GM12875 (cell line): ENCODE results near the gene TMPRSS4.

Source experiments
- H3K4me3 ChIP-seq: one replicate; pipeline ENCODE4 v1.5.1; 2011; ENCODE audit warnings: low read depth, low read length, control low read depth
- TF ChIP-seq, protein P1 (sequence below): IDR thresholded peaks from 2 replicates; pipeline ENCODE4 v1.5.1; 2011; ENCODE audit warnings: low read depth, mild to moderate bottlenecking, control low read depth, inconsistent platforms, low read length, moderate library complexity, borderline replicate concordance; ENCODE audit not compliant: insufficient read depth

TMPRSS4 gene

GRCh38 chr11:118129471-118130172 lies 52.7 kb downstream of the TMPRSS4 start:
- no peak overlapping the region for H3K4me3 ChIP-seq
- TF ChIP-seq, protein P1, sequence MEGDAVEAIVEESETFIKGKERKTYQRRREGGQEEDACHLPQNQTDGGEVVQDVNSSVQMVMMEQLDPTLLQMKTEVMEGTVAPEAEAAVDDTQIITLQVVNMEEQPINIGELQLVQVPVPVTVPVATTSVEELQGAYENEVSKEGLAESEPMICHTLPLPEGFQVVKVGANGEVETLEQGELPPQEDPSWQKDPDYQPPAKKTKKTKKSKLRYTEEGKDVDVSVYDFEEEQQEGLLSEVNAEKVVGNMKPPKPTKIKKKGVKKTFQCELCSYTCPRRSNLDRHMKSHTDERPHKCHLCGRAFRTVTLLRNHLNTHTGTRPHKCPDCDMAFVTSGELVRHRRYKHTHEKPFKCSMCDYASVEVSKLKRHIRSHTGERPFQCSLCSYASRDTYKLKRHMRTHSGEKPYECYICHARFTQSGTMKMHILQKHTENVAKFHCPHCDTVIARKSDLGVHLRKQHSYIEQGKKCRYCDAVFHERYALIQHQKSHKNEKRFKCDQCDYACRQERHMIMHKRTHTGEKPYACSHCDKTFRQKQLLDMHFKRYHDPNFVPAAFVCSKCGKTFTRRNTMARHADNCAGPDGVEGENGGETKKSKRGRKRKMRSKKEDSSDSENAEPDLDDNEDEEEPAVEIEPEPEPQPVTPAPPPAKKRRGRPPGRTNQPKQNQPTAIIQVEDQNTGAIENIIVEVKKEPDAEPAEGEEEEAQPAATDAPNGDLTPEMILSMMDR: no peak

DNA sequence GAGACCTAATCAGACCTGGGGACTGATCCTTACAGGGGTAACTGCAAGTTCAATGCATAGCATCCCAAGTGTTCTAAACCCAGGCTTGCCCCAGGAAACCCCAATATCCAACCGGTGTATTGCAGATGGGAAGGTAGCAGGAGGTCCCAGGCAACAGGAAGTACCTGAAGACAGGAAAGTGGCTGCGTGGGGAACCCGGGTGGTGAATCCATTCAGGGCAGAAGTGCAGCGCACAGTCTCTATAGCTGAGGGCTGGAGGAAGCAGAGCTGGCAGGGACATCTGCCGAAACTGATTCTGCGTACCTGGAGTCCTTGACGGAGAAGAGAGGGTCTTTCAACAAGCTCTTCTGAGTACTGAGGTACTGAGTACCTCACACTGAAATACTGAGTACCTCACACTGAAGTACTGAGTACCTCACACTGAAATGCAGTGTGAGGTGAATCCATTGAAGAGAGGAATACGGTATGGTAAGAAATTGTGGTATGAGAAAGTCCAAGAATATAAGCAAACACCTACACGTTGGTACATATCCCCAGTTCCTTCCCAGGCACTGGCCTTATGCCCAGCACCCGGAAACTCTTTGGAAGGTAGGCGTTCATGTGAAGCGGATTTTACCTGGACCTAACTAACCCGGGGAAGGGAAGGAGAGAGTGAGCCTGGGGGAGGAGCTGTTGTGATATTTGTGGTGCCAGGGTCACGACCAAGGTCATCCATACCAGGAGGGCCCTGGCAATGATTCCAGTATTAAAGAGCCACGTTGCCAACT lies 55.7 kb downstream of the TMPRSS4 start:
- TF ChIP-seq, protein P1: no peak

GRCh38 chr11:118133816-118134215 lies 56.9 kb downstream of the TMPRSS4 start:
- TF ChIP-seq, protein P1: no peak
- H3K4me3 ChIP-seq: no peak overlapping the region

More for the DNA sequence above, 55.7 kb downstream of the TMPRSS4 start:
- no peak overlapping the region for H3K4me3 ChIP-seq

DNA sequence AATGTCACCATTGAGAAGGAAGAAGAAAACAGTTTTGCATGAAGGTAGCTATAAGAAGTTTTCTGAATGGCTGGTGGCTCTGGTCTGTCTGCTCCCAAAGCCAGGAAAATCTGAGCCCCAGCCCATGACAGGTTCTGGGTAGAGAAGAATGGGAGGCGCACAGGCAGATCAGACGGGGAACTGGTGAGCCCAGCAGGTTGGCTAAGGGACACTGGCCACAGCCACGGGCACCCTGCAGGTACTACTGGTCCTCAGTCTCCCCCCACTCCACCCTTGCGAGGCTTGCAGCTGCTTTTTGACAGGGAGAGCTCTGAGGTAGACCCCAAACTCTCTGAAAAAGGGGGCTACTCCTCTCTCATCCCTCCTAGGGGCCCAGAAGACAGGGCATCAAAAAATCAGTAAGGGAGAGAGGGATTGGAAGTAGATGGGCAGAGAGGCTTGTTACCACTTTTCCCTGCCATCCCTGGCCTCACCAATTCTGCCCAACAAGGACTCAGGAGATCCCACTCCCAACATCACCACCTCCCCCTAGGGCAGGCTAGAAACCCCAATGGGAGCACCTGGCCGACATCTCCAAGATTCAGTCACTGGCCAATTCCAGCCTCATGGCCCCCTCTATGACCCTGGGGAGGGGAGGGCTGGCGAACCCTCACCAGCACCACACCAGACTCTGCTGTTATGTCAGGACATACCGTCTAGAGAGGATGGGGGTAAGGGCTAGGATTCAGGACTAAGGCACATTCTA lies 58.3 kb downstream of the TMPRSS4 start:
- TF ChIP-seq, protein P1: no peak
- H3K4me3 ChIP-seq: no peak overlapping the region

GRCh38 chr11:118135796-118136165 lies 58.9 kb downstream of the TMPRSS4 start:
- H3K4me3 ChIP-seq: no peak overlapping the region
- TF ChIP-seq, protein P1: no peak

- H3K4me3 ChIP-seq: no peak overlapping the region
- TF ChIP-seq, protein P1: no peak
Measured at GRCh38 chr11:118136341-118136740, 59.5 kb downstream of the TMPRSS4 start.

- TF ChIP-seq, protein P1: no peak
- H3K4me3 ChIP-seq: no peak overlapping the region
Measured at GRCh38 chr11:118136801-118137200, 59.9 kb downstream of the TMPRSS4 start.
